GM18951 (cell line): ENCODE measurements around the gene PDXDC1.
"Not testable (repeated sequence)": the region's sequence is repeated elsewhere in the genome, so short reads cannot be mapped to it uniquely, and the experiment has no call there.

ENCODE experiments used
- POLR2A ChIP-seq: IDR thresholded peaks from 4 replicates; pipeline ENCODE4 v1.6.1; 2011; ENCODE audit warnings: mild to moderate bottlenecking; ENCODE audit not compliant: insufficient read length, insufficient read depth; ENCODE audit errors: extremely low read depth
- in situ Hi-C: fragments of 300-500 bp; cut with MboI; formaldehyde crosslinking; loops from one replicate; pipeline ENCODE4 v1.12.0; 2022; ENCODE audit warnings: low sequenced_read_pairs, mixed read lengths, inconsistent platforms; ENCODE audit not compliant: unreplicated experiment

The PDXDC1 gene

GRCh38 chr16:15146264-15146662 is 171.4 kb downstream of the PDXDC1 start:
- in situ Hi-C loops, result not testable (repeated sequence)

GRCh38 chr16:15148831-15149230 is 174.0 kb downstream of the PDXDC1 start:
- in situ Hi-C loops, result not testable (repeated sequence)

- in situ Hi-C loops, result not testable (repeated sequence)
Measured at GRCh38 chr16:15149260-15149659, 174.4 kb downstream of the PDXDC1 start.

GRCh38 chr16:15154005-15154404 is 179.2 kb downstream of the PDXDC1 start:
- in situ Hi-C loops, result not testable (repeated sequence)

GRCh38 chr16:15154650-15155562 is 180.1 kb downstream of the PDXDC1 start:
- in situ Hi-C loops, result not testable (repeated sequence)
- peak; percentile 71 for TF ChIP-seq POLR2A

GRCh38 chr16:15157644-15158043 is 182.8 kb downstream of the PDXDC1 start:
- in situ Hi-C loops, result not testable (repeated sequence)

- in situ Hi-C loops, result not testable (repeated sequence)
Measured at GRCh38 chr16:15159671-15160070, 184.8 kb downstream of the PDXDC1 start.

- in situ Hi-C loops, result not testable (repeated sequence)
Measured at GRCh38 chr16:15160571-15160970, 185.7 kb downstream of the PDXDC1 start.

- in situ Hi-C loops, result not testable (repeated sequence)
Measured at GRCh38 chr16:15163055-15163454, 188.2 kb downstream of the PDXDC1 start.

GRCh38 chr16:15166177-15166576 is 191.4 kb downstream of the PDXDC1 start:
- in situ Hi-C loops, result not testable (repeated sequence)

- in situ Hi-C loops, result not testable (repeated sequence)
Measured at GRCh38 chr16:15168303-15168702, 193.5 kb downstream of the PDXDC1 start.

- in situ Hi-C loops, result not testable (repeated sequence)
Measured at GRCh38 chr16:15168953-15169652, 194.3 kb downstream of the PDXDC1 start.

- in situ Hi-C loops, result not testable (repeated sequence)
Measured at GRCh38 chr16:15179909-15180308, 205.1 kb downstream of the PDXDC1 start.

GRCh38 chr16:15180946-15181345 is 206.1 kb downstream of the PDXDC1 start:
- in situ Hi-C loops, result not testable (repeated sequence)

- in situ Hi-C loops, result not testable (repeated sequence)
Measured at GRCh38 chr16:15184000-15184399, 209.2 kb downstream of the PDXDC1 start.
